MCF 10A (cell line): ENCODE measurements around the gene COMMD10. TPM values are rescaled to one million over a fixed set of nuclear protein-coding genes. Genes with fewer than 3 reads are reported as not detected.

ENCODE experiments used
- BruUV-seq: library from RNA; stranded (reverse); fragments of 400-500 nt; replicated peaks from 2 replicates; lab custom pipeline; 2021; lab: Mats Ljungman, UMichigan
- CTCF ChIA-PET: fragments of 300-600 bp; sonication (Branson Sonifier 250); formaldehyde crosslinking; extraction: SDS; loops from one replicate; lab custom pipeline; 2021; ENCODE audit warnings: antibody characterized with exemption, inconsistent platforms; lab: Yijun Ruan, JAX
- POLR2A ChIA-PET: fragments of 300-600, 350-650 bp; sonication (Branson Sonifier 250); formaldehyde crosslinking; extraction: SDS; loops from one replicate; lab custom pipeline; 2020; ENCODE audit warnings: antibody characterized with exemption, inconsistent platforms; lab: Yijun Ruan, JAX
- DNase-seq: peaks from one replicate; pipeline ENCODE4 v3.0.0-alpha.2; 2018; ENCODE audit not compliant: unreplicated experiment
- H3K27ac Mint-ChIP-seq: one replicate; pipeline ENCODE4 v1.8.0; 2022; ENCODE audit warnings: mild to moderate bottlenecking, low read depth, mixed read lengths; ENCODE audit not compliant: unreplicated experiment
- H3K27me3 Mint-ChIP-seq: one replicate; pipeline ENCODE4 v1.8.0; 2022; ENCODE audit warnings: mixed read lengths; ENCODE audit not compliant: insufficient read depth, unreplicated experiment
- H3K36me3 Mint-ChIP-seq: one replicate; pipeline ENCODE4 v1.8.0; 2022; ENCODE audit warnings: mild to moderate bottlenecking, moderate library complexity, mixed read lengths; ENCODE audit not compliant: insufficient read depth, unreplicated experiment
- H3K4me1 Mint-ChIP-seq: one replicate; pipeline ENCODE4 v1.8.0; 2022; ENCODE audit warnings: mixed read lengths; ENCODE audit not compliant: insufficient read depth, unreplicated experiment
- H3K4me3 Mint-ChIP-seq: one replicate; pipeline ENCODE4 v1.8.0; 2022; ENCODE audit warnings: mild to moderate bottlenecking, moderate library complexity, mixed read lengths; ENCODE audit not compliant: unreplicated experiment
- H3K9me3 Mint-ChIP-seq: one replicate; pipeline ENCODE4 v1.8.0; 2022; ENCODE audit warnings: mixed read lengths; ENCODE audit not compliant: unreplicated experiment
- CTCF ChIP-seq: fragments of 200-600 bp; IDR thresholded peaks from one replicate; pipeline ENCODE4 v1.8.0; 2022; ENCODE audit warnings: antibody characterized with exemption, mild to moderate bottlenecking; ENCODE audit not compliant: unreplicated experiment
- intact Hi-C: fragments of 100-400 bp; cut with micrococcal nuclease; formaldehyde crosslinking; loops from 2 replicates; pipeline ENCODE4 v1.14.1; 2022
- total RNA-seq: library from RNA; stranded (reverse); gene quantifications from 2 replicates; pipeline ENCODE4 v1.2.3, GENCODE V29; 2022

COMMD10 gene
- total RNA-seq, 1 experiment from 2014 or later: 23.2 TPM

- Mint-ChIP-seq H3K4me3 (no peak overlapping the region), H3K4me1 (no peaks in the 10 kb centered on the region), H3K36me3 (no peaks in the 10 kb centered on the region), H3K9me3 (no peaks in the 10 kb centered on the region), H3K27me3 (peaks cover 10% of the 10 kb centered on the region), H3K27ac (no peak overlapping the region)
- intact Hi-C loops: loop anchor here (10.0 kb wide), 1 partner anchor 204 kb away; no protein-coding TSS in a partner anchor
- ChIA-PET CTCF (no interaction called here), POLR2A (no interaction called here)
- TF ChIP-seq CTCF: no peak
- DNase-seq: no peak
- no TSS peak for BruUV-seq
Observed at GRCh38 chr5:116038817-116039216, 46.0 kb upstream of the COMMD10 start.

GRCh38 chr5:116042375-116042774 is 42.5 kb upstream of the COMMD10 start:
- no peak for DNase-seq
- CTCF ChIA-PET: interaction anchor here (0.7 to 1.2 kb wide), 5 partner anchors 9 to 413 kb away, joined by 3 to 4 read pairs (median 3); no protein-coding TSS in a partner anchor
- Mint-ChIP-seq H3K27me3 (peaks cover 10% of the 10 kb centered on the region), H3K4me3 (no peak overlapping the region), H3K9me3 (no peaks in the 10 kb centered on the region), H3K4me1 (no peaks in the 10 kb centered on the region), H3K36me3 (no peaks in the 10 kb centered on the region), H3K27ac (no peak overlapping the region)
- intact Hi-C loops: no loop called here
- POLR2A ChIA-PET: interaction anchor here (0.8 to 1.1 kb wide), 2 partner anchors 15 to 219 kb away, joined by 3 read pairs; no protein-coding TSS in a partner anchor
- TF ChIP-seq CTCF: no peak
- BruUV-seq: no TSS peak

- H3K36me3 Mint-ChIP-seq: no peaks in the 10 kb centered on the region
- intact Hi-C loops: no loop called here
- POLR2A ChIA-PET: no interaction called here
- BruUV-seq: no TSS peak
- peaks cover 2% of the 10 kb centered on the region for H3K27me3 Mint-ChIP-seq
- H3K9me3 Mint-ChIP-seq: no peaks in the 10 kb centered on the region
- H3K27ac Mint-ChIP-seq: no peak overlapping the region
- CTCF ChIA-PET: no interaction called here
- H3K4me1 Mint-ChIP-seq: no peaks in the 10 kb centered on the region
- TF ChIP-seq CTCF: no peak
- no peak for DNase-seq
- H3K4me3 Mint-ChIP-seq: no peak overlapping the region
Observed at GRCh38 chr5:116044073-116044472, 40.8 kb upstream of the COMMD10 start.

GRCh38 chr5:116045821-116046220 is 39.0 kb upstream of the COMMD10 start:
- H3K27me3 Mint-ChIP-seq: no peaks in the 10 kb centered on the region
- no peak overlapping the region for H3K4me3 Mint-ChIP-seq
- no peaks in the 10 kb centered on the region for H3K4me1 Mint-ChIP-seq
- ChIA-PET POLR2A (no interaction called here), CTCF (interaction anchor here (1.0 kb wide), 1 partner anchor 10 kb away, joined by 3 read pairs; no protein-coding TSS in a partner anchor)
- intact Hi-C loops: no loop called here
- no peak for DNase-seq
- no peaks in the 10 kb centered on the region for H3K36me3 Mint-ChIP-seq
- no peaks in the 10 kb centered on the region for H3K9me3 Mint-ChIP-seq
- TF ChIP-seq CTCF: no peak
- BruUV-seq: no TSS peak
- H3K27ac Mint-ChIP-seq: no peak overlapping the region
